ENCODE data around the gene ABCC4. TPM values are rescaled to one million over a fixed set of nuclear protein-coding genes. Genes with fewer than 3 reads are reported as not detected.

ABCC4 gene
- total and polyA plus RNA-seq, 4 donors: 0.74 to 22.5 (median 2.0) TPM

DNA sequence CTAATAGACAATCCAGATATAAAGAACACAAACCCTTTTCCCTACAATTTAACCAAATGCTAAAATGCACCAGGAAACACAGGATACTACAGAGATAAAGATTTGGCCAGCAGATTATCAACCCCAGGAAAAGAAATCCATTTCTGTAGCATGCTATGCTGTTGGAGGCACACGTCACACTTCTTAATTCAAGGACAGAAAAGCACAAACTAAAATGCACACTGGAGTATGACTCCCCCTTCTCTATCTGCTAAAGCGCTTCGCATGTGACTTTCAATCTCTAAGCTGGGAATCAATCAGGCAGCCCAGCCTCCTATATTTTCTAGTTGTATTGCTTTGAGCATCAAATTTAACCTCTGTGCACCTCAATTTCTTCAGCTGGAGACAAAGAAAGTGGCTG, 22.2 kb downstream of the ABCC4 start (continued):
- TF ChIP-seq HNF4G (IDR thresholded peaks at IDR 0.05): no peak
- no peak for TF ChIP-seq RAD21 (IDR thresholded peaks at IDR 0.05)
- no peak for TF ChIP-seq ATF3 (IDR thresholded peaks at IDR 0.05)
- TF ChIP-seq SP1 (IDR thresholded peaks at IDR 0.05): no peak
- no peak for TF ChIP-seq EGR1 (IDR thresholded peaks at IDR 0.05; ENCODE audit: low read depth in 2 of 2)

GRCh38 chr13:95276037-95276505, 25.2 kb downstream of the ABCC4 start:
- Histone ChIP-seq H3K4me3 (ENCODE audit: low read depth in 1 of 3, low read length in 3 of 3) (no peak overlapping the region), H3K36me3 (ENCODE audit: control insufficient read depth in 4 of 4, insufficient read depth in 3 of 4, low read depth in 1 of 4, low read length in 3 of 4) (no peaks in the 10 kb centered on the region), H3K27ac (ENCODE audit: low read depth in 1 of 2, low read length in 2 of 2) (no peak overlapping the region), H3K27me3 (ENCODE audit: control insufficient read depth in 4 of 4, insufficient read depth in 4 of 4, low read length in 3 of 4) (no peaks in the 10 kb centered on the region), H3K9me3 (ENCODE audit: control insufficient read depth in 4 of 4, low read length in 3 of 4) (no peaks in the 10 kb centered on the region), H3K4me1 (ENCODE audit: control insufficient read depth in 4 of 4, insufficient read depth in 4 of 4, low read length in 3 of 4) (peaks cover 0 to 3% (median 0%) of the 10 kb centered on the region in 4 donors), H3K9ac (ENCODE audit: low read depth in 1 of 2, low read length in 2 of 2) (no peak overlapping the region)
- WGBS: 89% methylated on average over 4 of the region's 4 CpGs
- no peak for DNase-seq (ENCODE audit: low spot score)
- TF ChIP-seq, protein P1, sequence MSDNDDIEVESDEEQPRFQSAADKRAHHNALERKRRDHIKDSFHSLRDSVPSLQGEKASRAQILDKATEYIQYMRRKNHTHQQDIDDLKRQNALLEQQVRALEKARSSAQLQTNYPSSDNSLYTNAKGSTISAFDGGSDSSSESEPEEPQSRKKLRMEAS (IDR thresholded peaks at IDR 0.05): no peak
- TF ChIP-seq ZBTB33 (IDR thresholded peaks at IDR 0.05): no peak
- no peak for TF ChIP-seq FOXA1 (IDR thresholded peaks at IDR 0.05)
- no peak for TF ChIP-seq SP1 (IDR thresholded peaks at IDR 0.05)
- no peak for TF ChIP-seq RXRA (IDR thresholded peaks at IDR 0.05)
- TF ChIP-seq RAD21 (IDR thresholded peaks at IDR 0.05): no peak
- no peak for TF ChIP-seq YY1 (IDR thresholded peaks at IDR 0.05)
- TF ChIP-seq EGR1 (IDR thresholded peaks at IDR 0.05; ENCODE audit: low read depth in 2 of 2): no peak
- no peak for TF ChIP-seq GABPA (IDR thresholded peaks at IDR 0.05 in 1 of 2, conservative IDR thresholded peaks at IDR 0.05 in 1 of 2)
- no peak for TF ChIP-seq JUND (IDR thresholded peaks at IDR 0.05)
- TF ChIP-seq TAF1 (conservative IDR thresholded peaks at IDR 0.05): no peak
- TF ChIP-seq ATF3 (IDR thresholded peaks at IDR 0.05): no peak
- TF ChIP-seq REST (IDR thresholded peaks at IDR 0.05): no peak
- TF ChIP-seq HNF4A (conservative IDR thresholded peaks at IDR 0.05): no peak
- TF ChIP-seq NR2F2 (IDR thresholded peaks at IDR 0.05): no peak
- TF ChIP-seq FOXA2 (IDR thresholded peaks at IDR 0.05): no peak
- TF ChIP-seq CTCF (IDR thresholded peaks at IDR 0.05; ENCODE audit: low read depth, low read length, missing input control): no peak
- TF ChIP-seq HNF4G (IDR thresholded peaks at IDR 0.05): no peak
